Lower leg skin (tissue), 3 donors: ENCODE data around the gene CSPG4.

Source experiments
- CTCF ChIP-seq, 3 donors: fragments of 450-650 bp; IDR thresholded peaks; one replicate each; pipeline ENCODE4 v1.5.1; 2016; ENCODE audit warnings: antibody characterized with exemption in 3 of 3, mild to moderate bottlenecking in 3 of 3, moderate library complexity in 2 of 3
- POLR2A ChIP-seq, 2 donors: fragments of 450-650 bp; IDR thresholded peaks; one replicate each; pipeline ENCODE4 v1.6.1; 2016 to 2017; ENCODE audit warnings: antibody characterized with exemption in 2 of 2, mild to moderate bottlenecking in 1 of 2, moderate library complexity in 1 of 2

GRCh38 chr15:75729326-75730069 is 16.9 kb upstream of the CSPG4 start:
- no peak for TF ChIP-seq POLR2A (IDR thresholded peaks at IDR 0.05)
- TF ChIP-seq CTCF (IDR thresholded peaks at IDR 0.05), result no peak
